Superior temporal gyrus (tissue), 1 donor: Measurements from ENCODE around the gene TECPR2.
"Not testable (repeated sequence)": the region's sequence is repeated elsewhere in the genome, so short reads cannot be mapped to it uniquely, and the experiment has no call there.

Experiments used
- DNase-seq: peaks from one replicate; pipeline ENCODE4 v3.0.0-alpha.2; 2016; ENCODE audit errors: extremely low spot score

TECPR2 gene

GRCh38 chr14:102362545-102363181, at the start of gene TECPR2, which contains the start of gene CINP:
TSS of gene TECPR2 (plus strand) at chr14:102362941. CDS start at chr14:102376722, 13,781 bp downstream.
TSS of gene CINP (minus strand) at chr14:102362890. CDS start at chr14:102362851, 39 bp downstream.
- DNase-seq = peak; percentile 94

DNA sequence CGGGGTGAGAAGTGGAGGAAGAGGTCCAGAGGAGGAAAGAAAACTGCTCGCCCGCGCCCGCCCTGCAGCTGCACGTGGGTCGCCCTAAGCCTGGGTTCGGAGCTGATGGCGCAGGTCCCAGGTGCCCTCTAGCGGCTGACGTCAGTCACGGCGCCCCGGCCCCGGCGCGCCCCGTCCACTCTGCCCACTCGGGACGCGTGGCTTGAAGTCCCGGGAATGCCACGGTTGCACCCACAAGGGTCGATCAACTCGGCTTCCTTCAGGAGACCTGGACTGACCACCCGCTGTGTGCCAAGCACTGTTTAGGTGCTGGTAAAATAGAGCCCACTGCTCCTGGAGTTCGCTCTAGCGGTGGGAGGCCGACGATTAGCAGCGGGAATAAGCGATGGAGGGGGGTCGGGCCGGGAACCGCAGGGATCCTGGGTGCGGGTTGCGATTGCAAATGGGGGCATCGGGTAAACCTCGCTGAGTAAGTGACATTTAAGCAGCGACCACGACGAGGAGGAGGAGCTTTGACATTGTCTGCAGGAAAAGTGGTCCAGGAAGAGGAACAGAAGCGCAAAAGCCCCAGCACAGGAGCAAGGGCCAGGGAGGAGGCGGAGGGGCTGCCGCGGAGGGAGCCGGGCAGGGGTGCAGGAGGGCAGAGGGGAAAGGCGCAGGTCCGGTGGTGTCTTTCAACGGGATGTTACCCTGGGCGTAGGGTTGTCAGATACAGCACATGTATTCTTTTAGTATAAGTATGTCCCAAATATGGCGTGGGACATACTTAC, 48.3 kb upstream of the TECPR2 start:
- DNase-seq = peak; percentile 91

DNA sequence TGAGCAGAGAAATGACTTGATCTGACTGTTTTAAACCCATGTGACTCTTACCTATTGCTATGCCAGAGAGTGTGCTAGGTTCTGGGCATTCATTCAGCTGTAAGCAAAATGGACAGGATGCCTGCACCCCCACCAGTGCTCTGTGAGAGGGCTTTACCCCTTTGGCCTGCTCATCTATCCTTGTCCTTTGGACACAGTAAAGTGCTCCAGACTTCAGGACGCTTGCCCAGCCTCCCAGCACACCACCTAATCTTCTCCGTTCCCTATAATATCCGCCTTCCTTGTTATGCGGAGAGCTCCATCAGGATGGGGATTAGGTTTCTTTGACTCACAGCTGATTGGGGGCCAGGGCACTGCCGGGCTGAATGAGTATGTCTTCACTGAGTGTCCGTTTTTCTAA, 47.6 kb upstream of the TECPR2 start:
- DNase-seq = no peak

DNA sequence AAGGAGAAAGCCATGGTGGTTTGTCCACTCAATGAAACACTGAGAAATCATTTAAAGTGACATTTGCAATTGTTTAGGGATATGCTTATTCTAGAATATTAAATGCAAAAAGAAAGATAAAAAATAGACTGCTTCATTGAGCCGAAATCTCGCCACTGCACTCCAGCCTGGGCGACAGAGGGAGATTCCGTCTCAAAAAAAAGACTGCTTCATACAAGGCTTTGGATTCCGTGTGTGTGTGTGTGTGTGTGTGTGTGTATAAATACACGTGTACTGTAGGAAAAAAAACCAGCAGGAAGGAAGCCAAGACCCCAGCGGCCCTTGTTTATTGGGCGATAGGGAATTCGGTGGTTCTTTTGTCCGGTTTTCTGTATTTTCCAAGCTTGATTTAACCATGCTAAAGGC, 46.4 kb upstream of the TECPR2 start:
- no peak for DNase-seq

- peak; percentile 96 for DNase-seq
Observed at GRCh38 chr14:102316743-102317563, 45.8 kb upstream of the TECPR2 start.

- DNase-seq = peak; percentile 74
Observed at GRCh38 chr14:102317564-102318248, 45.0 kb upstream of the TECPR2 start.

GRCh38 chr14:102318781-102319276, 43.9 kb upstream of the TECPR2 start:
- no peak for DNase-seq

DNA sequence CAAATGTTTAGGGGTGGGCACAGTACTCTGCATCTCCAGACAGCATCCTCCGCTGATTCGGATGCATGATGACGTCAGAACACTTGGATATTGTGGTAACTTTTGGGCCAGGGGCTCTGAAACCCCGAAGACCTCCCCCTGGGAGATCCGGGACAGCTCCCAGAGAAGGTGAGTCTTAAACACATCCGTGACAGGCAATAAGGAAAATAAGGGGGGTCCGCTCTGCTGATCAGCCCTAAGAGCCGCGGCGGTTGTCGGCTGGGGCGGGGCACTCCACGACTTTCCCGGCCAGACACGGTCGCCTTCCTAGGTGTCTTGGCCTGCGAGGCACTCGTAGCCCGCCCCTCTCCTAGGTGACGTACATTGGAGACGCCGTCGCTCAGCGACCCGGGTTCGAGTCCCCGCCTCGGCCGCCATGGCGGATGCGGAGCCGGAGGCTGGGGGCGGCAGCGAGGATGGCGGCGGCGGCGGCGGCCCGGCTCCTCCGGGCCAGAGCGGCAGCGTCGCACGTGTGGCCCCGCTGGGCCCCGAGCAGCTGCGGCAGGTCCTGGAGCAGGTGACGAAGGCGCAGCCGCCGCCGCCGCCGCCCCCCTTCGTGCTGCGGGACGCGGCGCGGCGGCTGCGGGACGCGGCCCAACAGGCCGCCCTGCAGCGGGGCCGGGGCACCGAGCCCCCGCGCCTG, 43.2 kb upstream of the TECPR2 start, which contains the start of gene ZNF839:
ZNF839 (plus strand) TSS at position 396 of the 682 bp plus-strand sequence; CDS start at position 416, 20 bp downstream.
- DNase-seq = peak; percentile 89

DNA sequence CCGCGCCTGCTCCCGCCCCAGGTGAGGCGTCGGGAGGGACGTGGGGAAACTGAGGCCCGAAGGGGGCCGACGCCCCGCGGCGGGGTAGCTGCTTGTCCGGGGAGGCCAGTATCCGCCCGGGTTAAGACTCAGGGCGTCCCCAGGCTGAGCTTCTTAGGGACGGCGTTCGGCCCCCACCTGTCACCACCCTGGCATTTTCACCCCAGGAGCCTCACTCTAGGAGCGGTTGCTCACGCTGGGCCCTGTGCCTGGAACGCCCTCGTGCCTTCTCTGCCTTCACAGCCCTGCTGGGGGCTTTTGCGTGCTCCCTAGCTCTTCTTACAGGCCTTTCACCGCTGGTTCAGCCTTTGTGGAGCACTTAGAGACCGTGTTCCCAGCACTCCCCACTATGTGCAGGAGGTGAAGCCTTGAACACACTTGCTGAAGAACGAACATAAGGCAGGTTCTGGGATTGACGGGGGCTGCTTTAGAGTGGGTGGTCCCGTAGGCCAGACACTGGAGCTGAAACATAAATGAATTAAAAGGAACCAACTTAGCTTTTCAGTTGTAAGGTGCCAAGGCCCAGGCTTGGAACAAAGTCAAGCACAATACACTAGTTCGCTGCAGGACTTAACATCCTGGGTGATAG, 42.6 kb upstream of the TECPR2 start:
- peak; percentile 50 for DNase-seq

DNA sequence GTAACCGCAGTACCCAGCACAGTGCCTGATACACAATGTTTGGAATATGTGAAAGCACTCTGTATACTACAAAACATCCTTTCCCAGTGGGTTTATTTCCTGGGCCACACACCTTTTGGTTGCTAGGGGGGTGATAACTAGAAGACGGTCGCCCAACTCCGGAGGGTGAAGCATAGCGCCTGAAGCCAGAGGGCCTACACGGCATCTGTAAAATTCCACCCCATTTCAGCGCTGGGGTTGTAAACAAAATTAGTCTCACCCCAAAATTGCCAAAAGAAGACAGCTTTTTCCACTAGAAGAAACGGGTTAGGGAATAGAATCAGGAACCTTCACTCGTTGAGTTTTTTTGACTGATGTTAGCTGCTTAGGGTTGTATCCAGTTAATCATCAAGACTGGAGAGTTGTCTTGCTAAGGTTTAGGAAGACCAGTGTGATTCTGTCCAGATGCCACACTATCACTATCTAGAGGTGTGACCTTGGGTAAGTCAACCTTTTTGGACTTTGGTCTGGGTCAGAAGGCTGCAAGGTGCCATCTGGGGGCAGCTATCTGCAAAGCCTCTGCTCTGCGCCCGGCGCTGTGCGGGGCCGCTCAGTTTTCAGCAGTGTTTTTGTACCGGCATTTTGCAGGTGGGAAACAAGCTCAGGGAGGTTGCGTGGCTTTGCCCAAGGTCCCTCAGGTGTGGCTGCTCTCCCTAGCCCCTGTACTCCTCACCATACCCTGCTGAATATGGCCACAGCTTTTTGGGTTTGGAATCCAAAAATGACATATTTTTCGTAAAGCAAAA, 41.9 kb upstream of the TECPR2 start:
- DNase-seq = no peak

GRCh38 chr14:102321456-102322422, 41.0 kb upstream of the TECPR2 start:
- no peak for DNase-seq

- peak; percentile 91 for DNase-seq
Observed at GRCh38 chr14:102323102-102323501, 39.6 kb upstream of the TECPR2 start.

- DNase-seq = no peak
Observed at GRCh38 chr14:102325791-102326345, 36.9 kb upstream of the TECPR2 start.

DNA sequence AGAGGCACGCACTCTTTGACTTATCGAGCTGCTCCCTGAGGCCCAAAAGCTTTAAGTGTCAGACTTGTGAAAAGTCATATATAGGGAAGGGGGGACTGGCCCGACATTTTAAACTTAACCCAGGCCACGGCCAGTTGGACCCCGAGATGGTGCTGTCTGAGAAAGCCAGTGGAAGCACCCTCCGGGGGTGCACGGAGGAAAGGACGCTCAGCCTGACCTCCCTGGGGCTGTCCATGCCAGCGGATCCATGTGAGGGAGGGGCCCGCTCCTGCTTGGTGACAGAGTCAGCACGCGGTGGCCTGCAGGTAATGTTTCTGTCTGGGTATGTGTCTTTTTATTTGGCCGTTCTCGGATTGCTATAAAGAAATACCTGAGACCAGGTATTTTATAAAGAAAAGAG, 36.2 kb upstream of the TECPR2 start:
- DNase-seq = no peak

DNA sequence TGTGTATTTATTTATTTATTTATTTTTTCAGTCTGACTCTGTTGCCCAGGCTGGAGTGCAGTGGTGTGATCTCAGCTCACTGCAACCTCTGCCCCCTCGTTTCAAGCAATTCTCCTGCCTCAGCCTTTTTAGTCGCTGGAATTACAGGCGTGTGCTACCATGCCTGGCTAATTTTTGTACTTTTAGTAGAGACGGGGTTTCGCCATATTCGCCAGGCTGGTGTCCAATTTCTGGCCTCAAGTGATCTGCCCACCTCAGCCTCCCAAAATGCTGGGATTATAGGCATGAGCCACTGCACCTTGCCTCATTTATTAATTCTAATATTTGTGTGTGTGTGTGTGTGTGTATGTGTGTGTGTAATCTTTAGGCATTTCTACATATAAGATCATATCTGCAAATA, 33.4 kb upstream of the TECPR2 start:
- DNase-seq = not testable (repeated sequence)

- no peak for DNase-seq
Observed at GRCh38 chr14:102330806-102331205, 31.9 kb upstream of the TECPR2 start.

DNA sequence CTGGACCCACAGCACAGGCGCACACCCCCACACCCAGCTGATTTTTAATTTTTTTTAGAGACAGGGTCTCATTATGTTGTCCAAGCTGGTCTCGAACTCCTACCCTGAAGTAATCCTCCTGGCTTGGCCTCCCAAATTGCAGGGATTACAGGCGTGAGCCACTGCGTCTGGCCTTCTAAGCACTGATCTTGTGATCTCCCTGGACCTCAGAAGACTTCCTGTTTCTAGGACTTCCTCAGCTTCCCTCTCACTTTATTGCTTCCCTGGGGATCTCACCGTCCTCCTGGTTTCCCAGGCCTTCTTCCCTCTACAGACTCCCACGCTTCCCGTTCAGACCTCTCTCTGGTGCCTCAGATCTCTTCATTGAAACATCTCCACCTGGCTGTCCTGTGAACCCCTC, 29.4 kb upstream of the TECPR2 start:
- DNase-seq = no peak
